Stimulated activated CD4-positive, alpha-beta T cell treated with anti-CD3 and anti-CD28 coated beads, Interleukin-15, amount 100 ng/mL, for 1 hour (primary cell): Measurements from ENCODE around the gene KCTD6.

Source experiments
- DNase-seq, 2 donors: peaks; one replicate each; pipeline ENCODE4 v3.0.0-alpha.2; 2020; ENCODE audit warnings: low read depth in 1 of 2, low spot score in 1 of 2

Gene KCTD6

GRCh38 chr3:58491506-58492402 is at the start of gene KCTD6:
Gene KCTD6 (plus strand): TSS chr3:58492096. CDS start chr3:58498756, 6,660 bp downstream.
- peak; percentile 75 to 85 for DNase-seq

- no peak for DNase-seq
Observed at GRCh38 chr3:58452176-58452575, 39.7 kb upstream of the KCTD6 start.

DNA sequence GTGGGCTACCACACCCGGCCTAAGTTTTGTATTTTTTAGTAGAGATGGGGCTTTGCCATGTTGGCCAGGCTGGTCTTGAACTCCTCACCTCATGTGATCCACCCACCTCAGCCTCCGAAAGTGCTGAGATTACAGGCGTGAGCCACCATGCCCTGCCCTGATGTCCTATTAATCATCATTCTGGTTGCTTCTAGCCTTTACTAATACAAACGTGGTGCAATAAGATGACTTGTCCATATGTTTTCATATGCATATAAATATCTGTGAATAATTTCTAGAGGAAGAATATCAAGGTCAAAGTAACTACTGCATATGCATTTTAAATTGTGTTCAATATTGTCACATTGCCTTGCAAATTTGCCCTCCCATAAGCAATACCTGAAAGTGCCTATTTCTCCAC is 32.7 kb upstream of the KCTD6 start:
- DNase-seq: no peak

DNA sequence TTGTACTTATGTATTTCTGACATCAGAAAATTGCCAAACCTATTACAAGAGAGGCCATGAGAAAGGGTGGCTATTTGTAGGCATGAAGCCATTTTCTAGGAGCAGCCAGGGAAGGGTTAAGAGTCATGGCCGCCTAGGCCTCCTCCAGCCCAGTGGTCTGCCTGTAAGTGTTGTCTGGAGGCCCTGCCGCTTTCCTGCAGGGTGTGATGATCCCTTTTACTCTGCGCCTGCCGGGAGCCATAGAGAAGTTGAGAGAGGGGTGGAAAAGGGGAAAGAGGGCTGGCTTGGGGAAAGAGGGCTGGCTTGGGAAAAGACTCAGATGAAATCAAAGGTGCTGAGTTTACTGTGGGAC is 29.1 kb upstream of the KCTD6 start:
- no peak for DNase-seq

DNA sequence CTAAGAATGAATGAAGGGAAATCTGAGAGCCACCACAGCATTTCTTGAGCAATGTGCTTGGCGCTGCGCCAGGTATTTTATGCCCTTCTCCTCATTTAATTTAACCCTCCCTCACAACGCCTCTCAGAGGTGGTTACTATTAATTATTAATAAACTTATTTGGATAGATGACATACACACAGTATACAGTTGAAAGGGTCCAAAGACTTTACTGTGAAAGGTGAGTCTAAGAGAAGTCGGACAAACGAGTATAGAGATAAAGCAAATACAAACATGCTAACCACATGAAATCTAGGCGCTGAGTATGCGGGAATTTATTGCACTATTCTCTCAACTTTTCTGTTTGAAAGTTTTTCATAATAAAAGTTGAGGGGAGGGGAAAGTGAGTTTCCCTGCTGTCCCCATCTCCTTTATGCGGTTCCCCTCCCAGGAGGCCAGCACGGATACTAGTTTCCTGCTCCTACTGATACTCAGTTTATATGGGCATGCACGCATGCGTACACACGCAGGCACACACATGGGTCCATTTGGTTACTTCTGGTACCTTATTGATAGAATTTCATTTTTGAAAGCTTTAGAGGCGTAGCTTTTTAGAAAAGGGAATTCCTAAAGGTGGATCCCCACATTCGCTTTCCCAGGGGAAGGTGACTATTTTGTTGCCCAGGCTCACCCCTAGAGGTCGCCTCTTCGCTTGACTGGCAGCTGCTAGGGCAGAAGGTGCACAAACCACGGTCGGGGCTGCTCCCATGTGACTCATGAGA is 28.5 kb upstream of the KCTD6 start:
- DNase-seq: peak; percentile 51 to 53

DNA sequence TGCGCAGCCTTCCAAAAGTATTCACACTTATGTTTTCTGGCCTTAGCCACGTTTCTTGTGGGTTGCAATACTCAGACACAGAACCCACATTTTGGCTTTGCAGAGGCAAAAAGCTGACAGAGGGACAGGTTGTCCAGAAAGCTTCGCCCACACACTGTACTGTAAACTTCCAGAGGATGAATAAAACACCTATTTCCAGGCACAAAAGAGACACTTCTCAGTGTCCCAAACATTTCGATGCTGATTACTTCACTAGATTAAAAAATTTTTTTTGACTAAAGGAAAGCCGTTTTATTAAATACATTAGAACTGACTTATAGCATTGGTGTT is 28.0 kb upstream of the KCTD6 start:
- no peak for DNase-seq

- DNase-seq: no peak
Observed at GRCh38 chr3:58464866-58465265, 27.0 kb upstream of the KCTD6 start.

DNA sequence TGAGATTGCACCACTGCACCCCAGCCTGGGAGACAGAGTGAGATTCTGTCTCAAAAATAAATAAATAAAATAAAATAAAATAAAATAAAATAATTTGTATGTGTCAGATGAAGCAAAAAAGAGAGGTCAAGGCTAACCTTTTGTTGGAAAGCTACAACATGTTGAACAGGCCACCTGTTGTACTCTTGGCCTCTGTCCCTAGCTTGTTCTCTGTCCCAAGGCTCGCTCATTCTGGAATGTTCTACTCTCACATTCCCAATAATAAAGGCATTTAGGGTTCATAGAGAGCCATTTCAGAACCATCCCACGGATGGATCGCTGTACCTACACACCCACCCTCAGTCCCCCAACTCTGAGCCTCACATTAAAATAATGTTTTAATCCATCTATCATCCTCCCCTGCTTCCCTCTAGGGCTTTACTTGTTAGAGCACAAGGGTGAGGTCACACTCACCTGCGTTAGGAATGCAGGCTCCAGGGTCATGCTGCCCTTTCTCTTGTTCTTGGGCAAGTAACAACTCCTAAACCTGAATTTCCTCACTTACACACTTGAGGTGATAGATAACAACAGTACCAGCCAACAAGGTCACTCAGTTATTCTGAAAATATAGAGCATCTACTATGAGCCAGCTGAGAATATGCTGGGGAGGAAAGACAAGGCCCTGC is 24.9 kb upstream of the KCTD6 start:
- DNase-seq: no peak

DNA sequence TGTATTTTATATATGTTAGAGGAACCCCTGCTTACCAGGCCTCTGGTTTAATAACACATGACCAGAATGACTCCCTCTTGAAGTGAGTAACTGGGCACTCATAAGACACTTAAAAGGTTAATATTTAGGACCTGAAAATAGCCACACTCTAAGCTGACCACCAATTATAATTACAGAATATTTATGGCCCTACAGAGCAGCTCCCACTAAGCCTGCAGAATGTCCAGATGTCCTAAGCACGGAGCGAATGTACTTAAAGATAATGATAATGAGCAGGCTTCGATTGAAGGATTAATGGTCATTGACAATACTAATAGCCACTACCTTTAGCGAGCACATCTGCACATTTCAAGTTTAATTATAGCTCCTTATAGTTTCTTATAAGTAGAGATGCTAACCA is 22.8 kb upstream of the KCTD6 start:
- no peak for DNase-seq

DNA sequence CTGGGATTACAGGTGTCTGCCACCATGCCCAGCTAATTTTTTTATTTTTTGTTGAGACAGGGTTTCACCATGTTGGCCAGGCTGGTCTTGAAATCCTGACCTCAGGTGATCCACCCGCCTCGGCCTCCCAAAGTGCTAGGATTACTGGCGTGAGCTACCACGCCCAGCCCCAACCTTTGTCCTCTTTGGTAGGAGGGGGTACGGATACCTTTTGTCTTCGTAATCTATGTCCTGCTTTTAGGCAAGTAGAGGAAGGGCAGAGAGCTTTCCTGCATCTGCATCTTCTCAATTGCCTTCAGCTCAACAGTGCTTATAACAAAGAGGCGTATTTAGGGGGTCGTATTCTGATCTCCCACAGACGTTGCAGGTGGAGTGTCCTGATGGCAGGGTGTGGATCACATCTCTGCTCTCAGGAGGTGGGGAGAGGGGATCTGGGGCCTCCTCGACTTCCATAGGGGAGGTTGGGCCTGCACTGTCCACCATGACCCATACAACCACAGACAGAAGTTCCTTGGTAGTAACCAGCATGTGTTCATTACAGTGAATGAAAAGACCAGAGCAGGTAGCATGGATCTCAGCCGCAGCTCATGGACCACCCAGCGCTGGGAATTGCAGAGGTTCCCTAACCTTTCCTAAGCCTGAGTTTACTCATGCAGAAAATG is 21.4 kb upstream of the KCTD6 start:
- no peak for DNase-seq

DNA sequence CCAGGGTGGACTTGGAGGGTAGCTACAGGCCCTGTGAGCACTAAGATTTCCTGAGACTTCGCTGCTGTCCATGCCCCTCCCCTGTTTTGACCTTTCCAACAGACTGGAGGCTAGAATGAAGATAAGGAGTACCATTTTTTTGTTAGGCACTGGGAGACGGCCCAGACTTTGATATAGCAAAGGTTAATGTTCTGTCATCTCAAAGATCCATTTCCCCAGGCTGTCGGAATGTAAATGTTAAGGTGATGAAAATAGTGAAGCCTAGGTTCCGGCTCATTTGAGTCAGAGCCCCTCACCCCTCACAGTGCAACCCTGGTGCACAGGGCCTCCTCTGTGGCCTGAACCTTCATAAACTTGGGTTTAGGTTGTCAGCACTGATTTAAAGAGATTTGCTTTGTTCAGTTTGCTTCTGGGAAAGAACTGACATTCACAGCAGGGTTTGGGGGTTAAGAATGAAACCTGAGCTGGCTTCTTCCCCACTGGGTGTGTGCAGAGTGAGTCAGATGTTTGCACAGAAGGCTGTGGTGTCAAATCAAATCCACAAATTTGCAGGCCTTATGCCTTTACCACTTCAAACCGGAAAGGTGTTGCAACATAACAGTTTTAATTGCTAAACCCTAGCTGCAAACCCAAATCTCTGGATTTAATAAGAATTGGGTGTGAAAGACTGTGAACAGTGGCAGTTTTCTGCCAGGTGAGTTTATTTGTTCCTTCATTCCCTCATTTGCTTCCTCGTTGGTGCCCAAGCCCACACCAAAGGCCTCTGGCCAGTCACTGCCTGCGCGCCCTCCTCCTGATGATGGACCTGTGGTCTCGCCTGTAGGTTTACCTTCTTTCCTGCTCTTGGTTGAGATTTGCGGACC is 20.6 kb upstream of the KCTD6 start:
- DNase-seq: no peak

- DNase-seq: no peak
Observed at GRCh38 chr3:58473275-58473674, 18.6 kb upstream of the KCTD6 start.

GRCh38 chr3:58474348-58474911 is 17.5 kb upstream of the KCTD6 start:
- DNase-seq: no peak

DNA sequence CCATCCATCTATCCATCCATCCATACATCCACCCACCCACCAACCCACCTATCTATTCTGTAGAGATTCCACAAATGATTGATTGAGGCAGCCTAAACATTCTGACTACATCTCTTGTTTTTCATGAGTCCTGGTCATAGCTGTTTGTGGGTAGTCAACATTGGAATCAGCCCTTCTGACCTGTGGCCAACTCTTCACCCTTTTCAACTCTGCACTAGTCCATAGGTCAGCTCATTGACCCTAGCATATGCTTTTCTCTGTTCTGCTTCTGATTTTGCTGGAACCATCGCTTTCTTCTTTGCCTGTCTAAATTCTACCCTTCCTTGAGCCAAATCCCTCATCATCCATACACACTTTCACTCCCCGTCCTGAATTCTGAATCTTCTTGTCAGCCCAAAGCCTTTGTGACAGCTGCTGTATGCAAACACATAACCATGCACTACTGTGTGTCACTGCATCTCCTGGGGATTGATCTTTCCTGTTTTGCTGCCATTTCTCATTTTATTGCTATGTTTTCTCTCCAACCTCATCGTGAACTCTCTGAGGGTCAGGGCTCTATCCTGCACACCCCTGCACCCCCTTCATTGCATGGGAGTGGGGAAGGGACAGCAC is 16.8 kb upstream of the KCTD6 start:
- DNase-seq: no peak

GRCh38 chr3:58478781-58479180 is 13.1 kb upstream of the KCTD6 start:
- no peak for DNase-seq

DNA sequence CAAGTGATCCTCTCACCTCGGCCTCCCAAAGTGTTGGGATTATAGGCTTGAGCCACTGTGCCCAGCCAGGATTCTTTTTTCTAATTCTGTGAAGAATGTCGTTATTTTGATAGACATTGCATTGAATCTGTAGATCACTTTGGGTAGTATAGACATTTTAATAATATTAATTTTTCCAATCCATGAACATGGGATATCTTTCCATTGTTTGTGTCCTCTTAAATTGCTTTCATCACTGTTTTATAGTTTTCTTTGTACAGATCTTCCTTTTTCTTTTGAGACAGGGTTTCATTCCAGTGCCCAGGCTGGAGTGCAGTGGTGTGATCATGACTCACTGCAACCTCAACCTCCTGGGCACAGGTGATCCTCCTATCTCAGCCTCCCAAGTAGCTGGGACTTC is 11.6 kb upstream of the KCTD6 start:
- no peak for DNase-seq

GRCh38 chr3:58482917-58483636 is 8.8 kb upstream of the KCTD6 start:
- no peak for DNase-seq

GRCh38 chr3:58484045-58484721 is 7.7 kb upstream of the KCTD6 start:
- no peak for DNase-seq

DNA sequence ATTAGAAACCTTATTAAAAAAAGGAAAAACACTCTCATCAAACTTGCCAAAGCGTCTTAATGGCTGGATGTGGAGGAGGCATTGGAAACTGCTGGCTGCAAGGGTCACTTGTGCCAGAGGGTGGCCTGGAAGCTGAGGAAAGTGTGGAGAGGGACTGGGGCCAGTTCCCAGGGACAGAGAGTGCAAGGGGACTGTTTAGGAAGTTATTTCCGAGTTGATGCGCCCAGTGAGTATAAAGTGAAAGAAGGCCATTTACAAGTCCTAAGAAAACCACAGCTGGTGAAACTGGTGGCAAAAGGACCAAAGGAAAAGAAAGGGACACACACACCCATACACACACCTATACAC is 7.2 kb upstream of the KCTD6 start:
- DNase-seq: no peak
